ENCODE measurements around the gene SPPL2B. TPM values are rescaled to one million over a fixed set of nuclear protein-coding genes. Genes with fewer than 3 reads are reported as not detected.
"Not testable (repeated sequence)": the region's sequence is repeated elsewhere in the genome, so short reads cannot be mapped to it uniquely, and the experiment has no call there.

Gene SPPL2B
- total RNA-seq, 1 experiment from 2014 or later, result 76.0 TPM

DNA sequence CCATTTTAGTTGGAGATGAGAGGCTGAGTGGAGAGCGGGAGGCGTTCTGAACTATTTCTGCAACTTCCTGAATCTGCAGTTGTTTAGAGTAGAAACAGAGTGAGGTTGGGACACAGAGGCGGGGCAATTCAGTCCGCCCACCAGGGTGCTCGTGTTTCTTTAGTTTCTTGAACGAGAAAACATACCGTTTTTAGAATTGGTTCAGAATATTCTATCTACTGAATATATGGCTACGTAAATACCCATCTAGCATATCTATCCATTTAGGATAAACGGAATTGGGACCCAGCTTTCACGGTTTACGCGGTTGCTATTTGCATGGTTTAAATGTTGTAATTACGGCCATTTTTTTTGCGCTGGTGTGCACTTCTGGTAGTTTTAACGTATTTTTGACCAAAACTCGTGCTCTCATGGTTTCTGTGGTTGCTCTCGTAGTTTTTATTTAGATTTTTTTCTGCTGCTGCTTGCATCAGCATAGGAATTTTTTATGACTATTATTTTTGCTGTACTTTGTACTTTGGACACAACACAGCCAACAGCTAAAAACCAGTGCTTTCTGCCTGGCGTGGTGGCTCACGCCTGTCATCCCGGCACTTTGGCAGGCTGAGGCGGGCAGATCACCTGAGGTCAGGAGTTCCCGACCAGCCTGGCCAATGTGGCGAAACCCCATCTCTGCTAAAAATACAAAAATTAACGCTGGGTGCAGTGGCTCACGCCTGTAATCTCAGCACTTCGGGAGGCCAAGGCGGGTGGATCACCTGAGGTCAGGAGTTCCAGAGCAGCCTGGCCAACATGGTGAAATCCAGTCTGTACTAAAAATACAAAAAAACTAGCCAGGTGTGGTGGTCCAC, 66.2 kb downstream of the SPPL2B start:
- TF ChIP-seq POLR2AphosphoS5 (IDR thresholded peaks at IDR 0.05; ENCODE audit: low read depth, low read length), result no peak
- TF ChIP-seq TCF7L2 (IDR thresholded peaks at IDR 0.05; ENCODE audit: low read depth, low read length), result no peak
- no peak for TF ChIP-seq REST (IDR thresholded peaks at IDR 0.05; ENCODE audit: insufficient read depth in 1 of 2, low read depth in 2 of 2, low read length in 1 of 2)
- TF ChIP-seq SIN3A (IDR thresholded peaks at IDR 0.05; ENCODE audit: borderline replicate concordance, insufficient read depth, low read depth, low read length), result no peak
- TF ChIP-seq, protein P1, sequence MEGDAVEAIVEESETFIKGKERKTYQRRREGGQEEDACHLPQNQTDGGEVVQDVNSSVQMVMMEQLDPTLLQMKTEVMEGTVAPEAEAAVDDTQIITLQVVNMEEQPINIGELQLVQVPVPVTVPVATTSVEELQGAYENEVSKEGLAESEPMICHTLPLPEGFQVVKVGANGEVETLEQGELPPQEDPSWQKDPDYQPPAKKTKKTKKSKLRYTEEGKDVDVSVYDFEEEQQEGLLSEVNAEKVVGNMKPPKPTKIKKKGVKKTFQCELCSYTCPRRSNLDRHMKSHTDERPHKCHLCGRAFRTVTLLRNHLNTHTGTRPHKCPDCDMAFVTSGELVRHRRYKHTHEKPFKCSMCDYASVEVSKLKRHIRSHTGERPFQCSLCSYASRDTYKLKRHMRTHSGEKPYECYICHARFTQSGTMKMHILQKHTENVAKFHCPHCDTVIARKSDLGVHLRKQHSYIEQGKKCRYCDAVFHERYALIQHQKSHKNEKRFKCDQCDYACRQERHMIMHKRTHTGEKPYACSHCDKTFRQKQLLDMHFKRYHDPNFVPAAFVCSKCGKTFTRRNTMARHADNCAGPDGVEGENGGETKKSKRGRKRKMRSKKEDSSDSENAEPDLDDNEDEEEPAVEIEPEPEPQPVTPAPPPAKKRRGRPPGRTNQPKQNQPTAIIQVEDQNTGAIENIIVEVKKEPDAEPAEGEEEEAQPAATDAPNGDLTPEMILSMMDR (IDR thresholded peaks at IDR 0.05), result no peak
- no peaks in the 10 kb centered on the region for H3K4me1 ChIP-seq (ENCODE audit: control insufficient read depth, insufficient read depth, low read length)
- intact Hi-C loops (cut with micrococcal nuclease; ENCODE audit: unreplicated experiment), result no loop called here
- CTCF ChIA-PET, result no interaction called here
- no TSS peak for BruUV-seq (replicated peaks)
- no peaks in the 10 kb centered on the region for H3K36me3 ChIP-seq (ENCODE audit: control insufficient read depth, insufficient read depth, low read length)
- DNase-seq (ENCODE audit: low read depth, low spot score), result no peak
- H3K27me3 ChIP-seq (ENCODE audit: control insufficient read depth, insufficient read depth, low read length), result no peaks in the 10 kb centered on the region
- no peak for ATAC-seq
- no peaks in the 10 kb centered on the region for H3K9me3 ChIP-seq (ENCODE audit: control insufficient read depth, insufficient read depth, low read depth, low read length)
- POLR2A ChIA-PET, result no interaction called here
- no peak overlapping the region for H3K27ac ChIP-seq (ENCODE audit: low read length)
- no peak overlapping the region for H3K4me3 ChIP-seq (ENCODE audit: low read depth in 2 of 2, low read length in 2 of 2)
- in situ Hi-C loops (cut with HindIII; ENCODE audit: low pct_unique_long_range_greater_than_20kb, low sequenced_read_pairs), result no loop called here

GRCh38 chr19:2395293-2395829, 66.9 kb downstream of the SPPL2B start:
- POLR2A ChIA-PET; BruUV-seq (replicated peaks); CTCF ChIA-PET: not testable (repeated sequence)

DNA sequence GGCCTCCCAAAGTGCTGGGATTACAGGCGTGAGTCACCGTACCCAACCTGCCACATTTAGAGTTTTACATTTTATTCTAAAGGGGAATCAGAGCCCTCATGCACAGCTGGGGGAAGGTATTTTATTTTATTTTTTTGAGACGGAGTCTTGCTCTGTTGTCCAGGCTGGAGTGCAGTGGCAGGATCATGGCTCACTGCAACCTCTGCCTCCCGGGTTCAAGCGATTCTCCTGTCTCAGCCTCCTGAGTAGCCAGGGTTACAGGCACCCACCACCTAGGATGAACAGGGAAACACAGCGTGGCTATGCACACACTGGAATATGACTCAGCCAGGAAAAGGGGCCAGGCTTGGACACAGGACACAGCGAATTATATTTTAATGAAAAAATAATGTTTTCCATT, 68.7 kb downstream of the SPPL2B start:
- POLR2A ChIA-PET; H3K4me1 ChIP-seq (ENCODE audit: control insufficient read depth, insufficient read depth, low read length); intact Hi-C loops (cut with micrococcal nuclease; ENCODE audit: unreplicated experiment); ATAC-seq; H3K9me3 ChIP-seq (ENCODE audit: control insufficient read depth, insufficient read depth, low read depth, low read length); CTCF ChIA-PET; H3K27ac ChIP-seq (ENCODE audit: low read length); H3K36me3 ChIP-seq (ENCODE audit: control insufficient read depth, insufficient read depth, low read length); BruUV-seq (replicated peaks); H3K4me3 ChIP-seq (ENCODE audit: low read depth in 2 of 2, low read length in 2 of 2); DNase-seq (ENCODE audit: low read depth, low spot score); in situ Hi-C loops (cut with HindIII; ENCODE audit: low pct_unique_long_range_greater_than_20kb, low sequenced_read_pairs); H3K27me3 ChIP-seq (ENCODE audit: control insufficient read depth, insufficient read depth, low read length): not testable (repeated sequence)

More at GRCh38 chr19:2395293-2395829, 66.9 kb downstream of the SPPL2B start:
- H3K9me3 ChIP-seq (ENCODE audit: control insufficient read depth, insufficient read depth, low read depth, low read length); DNase-seq (ENCODE audit: low read depth, low spot score); H3K4me3 ChIP-seq (ENCODE audit: low read depth in 2 of 2, low read length in 2 of 2); H3K27me3 ChIP-seq (ENCODE audit: control insufficient read depth, insufficient read depth, low read length); H3K4me1 ChIP-seq (ENCODE audit: control insufficient read depth, insufficient read depth, low read length); H3K36me3 ChIP-seq (ENCODE audit: control insufficient read depth, insufficient read depth, low read length); intact Hi-C loops (cut with micrococcal nuclease; ENCODE audit: unreplicated experiment); ATAC-seq; in situ Hi-C loops (cut with HindIII; ENCODE audit: low pct_unique_long_range_greater_than_20kb, low sequenced_read_pairs); H3K27ac ChIP-seq (ENCODE audit: low read length): not testable (repeated sequence)

All from Panc1 (cell line).